DMS114 treated with DMSO at 0.1 percent for 48 hours (cell line): ENCODE data around the gene ERI2.
"Not testable (repeated sequence)": the region's sequence is repeated elsewhere in the genome, so short reads cannot be mapped to it uniquely, and the experiment has no call there.

Experiments
- DNase-seq: peaks from one replicate; lab custom pipeline; 2025; ENCODE audit not compliant: unreplicated experiment; lab: John Stamatoyannopoulos, UW

Gene ERI2

DNA sequence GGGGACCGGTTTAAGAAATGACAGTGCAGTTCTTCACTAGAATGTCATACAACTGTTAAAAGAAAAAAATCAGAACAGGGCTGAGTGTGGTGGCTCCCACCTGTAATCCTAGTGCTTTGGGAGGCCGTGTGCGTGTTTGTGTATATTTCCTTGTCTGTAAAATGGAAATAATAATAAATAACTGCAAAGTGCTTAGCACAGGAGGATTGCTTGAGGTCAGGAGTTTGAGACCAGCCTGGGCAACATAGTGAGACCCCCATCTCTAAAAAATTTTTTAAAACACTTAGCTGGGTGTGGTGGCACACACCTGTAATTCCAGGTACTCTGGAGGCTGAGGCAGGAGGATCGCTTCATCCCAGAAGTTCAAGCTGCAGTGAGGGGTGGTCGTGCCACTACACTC is 40.0 kb downstream of the ERI2 start:
- DNase-seq: no peak

DNA sequence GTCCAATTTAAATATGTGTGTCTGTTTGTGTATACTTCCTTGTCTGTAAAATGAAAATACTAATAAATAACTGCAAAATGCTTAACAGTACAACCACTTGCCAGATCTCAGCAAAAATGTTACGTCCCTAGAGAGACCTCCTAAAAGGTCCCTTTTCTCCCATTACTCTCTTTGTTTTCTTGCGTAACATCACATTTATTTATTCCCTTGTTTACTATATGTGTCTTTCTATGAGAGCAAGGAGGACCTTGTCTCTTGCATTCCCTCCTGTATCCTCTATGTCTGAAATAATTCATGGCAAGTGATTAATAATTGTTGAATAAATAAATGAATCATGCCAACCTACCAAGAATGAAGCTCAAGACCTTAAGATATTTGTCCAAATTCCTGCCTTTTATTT is 40.5 kb downstream of the ERI2 start:
- DNase-seq: no peak

DNA sequence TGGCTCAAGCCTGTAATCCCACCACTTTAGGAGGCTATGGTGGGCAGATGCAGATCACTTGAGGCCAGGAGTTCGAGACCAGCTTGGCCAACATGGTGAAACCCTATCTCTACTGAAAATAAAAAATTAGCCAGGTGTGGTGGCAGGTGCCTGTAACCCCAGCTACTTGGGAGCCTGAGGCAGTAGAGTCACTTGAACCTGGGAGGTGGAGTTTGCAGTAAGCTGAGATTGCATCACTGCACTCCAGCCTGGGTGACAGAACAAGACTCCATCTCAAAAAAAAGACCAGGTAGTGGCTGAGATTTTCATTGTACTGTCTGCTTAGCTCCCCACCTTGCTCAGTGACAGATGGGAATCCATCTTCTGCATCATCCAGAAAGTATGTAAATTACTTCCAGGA is 41.8 kb downstream of the ERI2 start:
- DNase-seq: not testable (repeated sequence)

DNA sequence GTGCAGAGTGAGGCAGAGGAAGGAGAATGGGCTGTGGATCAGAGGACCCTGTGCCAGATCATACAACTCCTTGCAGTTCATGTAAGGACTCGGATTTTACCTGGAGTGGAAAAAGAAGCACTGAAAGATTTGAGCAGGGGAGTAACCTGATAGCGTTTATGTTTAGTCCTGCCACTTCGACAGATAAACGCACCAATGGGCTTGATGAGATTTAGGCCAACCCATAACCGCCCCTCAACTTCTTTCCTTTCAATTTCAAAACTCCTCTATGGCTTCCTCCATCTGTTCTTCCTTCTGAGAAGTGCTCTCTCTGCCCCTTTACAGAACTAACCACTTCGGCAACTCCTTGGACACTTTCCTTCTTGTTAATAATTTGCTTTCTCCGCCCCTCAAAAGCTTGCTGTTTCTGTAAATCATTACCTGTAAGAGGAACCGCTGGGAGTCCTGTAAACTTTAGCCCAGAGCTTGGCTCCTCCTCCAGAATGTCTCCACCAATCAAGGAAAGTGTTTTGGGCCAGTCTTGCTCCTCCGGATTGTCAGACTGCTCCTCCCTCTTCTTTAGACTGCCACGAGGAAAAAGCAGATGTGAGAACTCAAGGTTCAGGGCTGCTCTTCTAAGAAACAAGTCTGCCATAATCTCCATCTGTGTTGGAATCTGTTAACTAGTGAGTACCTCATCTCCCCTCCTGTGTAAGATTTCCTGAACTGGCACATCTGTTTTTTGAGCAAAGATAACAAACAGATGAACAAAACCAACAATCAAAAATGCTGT is 42.6 kb downstream of the ERI2 start, which contains the start of gene ACSM3:
Gene ACSM3 (plus strand): TSS at position 554 of the 772 bp plus-strand sequence. CDS start 6,021 bp downstream, outside the sequence.
- no peak for DNase-seq

DNA sequence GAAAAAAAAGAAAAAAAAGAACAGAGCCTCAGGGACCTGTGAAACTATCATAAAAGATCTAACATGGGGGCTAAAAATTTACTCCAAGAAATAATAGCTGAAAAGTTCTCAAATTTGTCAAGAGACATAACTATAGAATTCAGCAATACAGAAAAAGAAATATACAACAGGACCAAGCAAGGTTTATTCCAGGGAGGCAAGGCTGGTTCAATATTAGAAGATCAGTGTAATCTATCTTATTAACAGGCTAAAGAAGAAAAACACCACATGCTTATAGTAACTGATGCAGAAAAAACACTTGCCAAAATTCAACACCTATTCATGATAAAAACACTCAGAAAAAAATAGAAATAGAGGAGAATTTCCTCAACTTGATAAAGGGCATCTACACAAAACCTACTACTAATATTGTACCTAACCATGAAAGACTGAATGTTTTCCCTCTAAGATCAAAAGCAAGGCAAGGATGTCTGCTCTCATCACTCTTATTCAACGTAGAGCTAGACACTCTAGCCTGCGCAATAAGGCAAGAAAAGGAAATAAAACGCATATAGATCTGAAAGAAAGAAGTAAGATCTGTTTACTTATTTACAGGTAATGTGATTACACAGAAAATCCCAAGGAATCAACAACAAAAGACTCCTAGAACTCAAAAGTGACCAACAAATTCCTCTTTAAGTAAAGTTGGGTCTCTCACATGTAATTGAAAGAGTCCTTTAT is 43.7 kb downstream of the ERI2 start:
- no peak for DNase-seq

GRCh38 chr16:20761175-20761574 is 45.1 kb downstream of the ERI2 start:
- DNase-seq: no peak

- DNase-seq: no peak
Observed at GRCh38 chr16:20760346-20760745, 45.9 kb downstream of the ERI2 start.

DNA sequence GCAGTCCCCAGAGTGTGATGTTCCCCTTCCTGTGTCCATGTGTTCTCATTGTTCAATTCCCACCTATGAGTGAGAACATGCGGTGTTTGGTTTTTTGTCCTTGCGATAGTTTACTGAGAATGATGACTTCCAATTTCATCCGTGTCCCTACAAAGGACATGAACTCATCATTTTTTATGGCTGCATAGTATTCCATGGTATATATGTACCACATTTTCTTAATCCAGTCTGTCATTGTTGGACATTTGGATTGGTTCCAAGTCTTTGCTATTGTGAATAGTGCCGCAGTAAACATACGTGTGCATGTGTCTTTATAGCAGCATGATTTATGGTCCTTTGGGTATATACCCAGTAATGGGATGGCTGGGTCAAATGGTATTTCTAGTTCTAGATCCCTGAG is 50.5 kb downstream of the ERI2 start:
- DNase-seq: not testable (repeated sequence)

- DNase-seq: no peak
Observed at GRCh38 chr16:20755238-20755637, 51.0 kb downstream of the ERI2 start.

- DNase-seq: no peak
Observed at GRCh38 chr16:20753727-20754126, 52.5 kb downstream of the ERI2 start.

DNA sequence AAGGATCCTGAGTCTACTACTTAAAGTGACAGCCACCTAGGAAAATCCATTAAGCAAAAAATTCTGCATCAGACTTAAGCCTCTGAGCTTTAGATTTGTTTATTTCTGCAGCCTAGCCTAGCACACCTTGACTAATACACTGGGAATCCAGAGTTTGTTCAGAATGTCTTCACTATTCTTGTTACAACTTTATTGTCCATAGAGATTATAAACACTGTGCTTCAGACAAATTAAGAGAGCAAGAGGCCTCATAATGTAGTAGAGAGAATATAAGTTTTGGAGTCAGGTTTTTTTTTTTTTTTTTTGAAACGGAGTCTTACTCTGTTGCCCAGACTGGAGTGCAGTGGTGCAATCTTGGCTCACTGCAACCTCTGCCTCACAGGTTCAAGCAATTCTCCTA is 55.7 kb downstream of the ERI2 start:
- no peak for DNase-seq

GRCh38 chr16:20749474-20749873 is 56.8 kb downstream of the ERI2 start:
- no peak for DNase-seq

GRCh38 chr16:20747030-20747816 is 59.0 kb downstream of the ERI2 start:
- DNase-seq: no peak

DNA sequence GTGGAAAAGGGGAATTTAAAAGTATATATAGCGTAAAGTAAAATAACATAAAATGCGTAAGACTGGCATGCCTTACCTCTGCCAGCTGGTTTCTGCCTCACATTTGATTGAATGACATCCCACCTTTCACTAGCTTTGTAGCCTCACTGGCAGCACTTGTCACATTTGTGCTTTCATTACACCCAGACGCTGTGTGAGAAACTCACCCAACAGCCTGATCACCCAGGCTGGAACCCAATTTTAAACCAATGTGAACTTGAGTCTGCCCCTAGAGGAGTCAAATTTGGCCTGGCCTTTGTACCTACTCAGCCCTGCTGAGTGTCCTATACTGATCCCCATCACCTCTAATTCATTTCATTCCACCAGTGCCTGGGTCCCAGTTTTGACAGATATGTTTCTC is 59.8 kb downstream of the ERI2 start:
- DNase-seq: no peak
